GM21360 (cell line): ENCODE data around the gene HPN.
"Not testable (repeated sequence)": the region's sequence is repeated elsewhere in the genome, so short reads cannot be mapped to it uniquely, and the experiment has no call there.

ENCODE experiments used
- ATAC-seq: cut with Tn5 transposase; IDR thresholded peaks from one replicate; pipeline ENCODE4 v1.9.1; 2021; ENCODE audit warnings: mild to moderate bottlenecking, moderate library complexity; ENCODE audit not compliant: unreplicated experiment

HPN gene

GRCh38 chr19:35042056-35042730 is 672 bp downstream of the HPN start:
- no peak for ATAC-seq

- no peak for ATAC-seq
These were observed 1.6 kb downstream of the HPN start for GRCh38 chr19:35042954-35043604.

GRCh38 chr19:35043906-35044305 is 2.4 kb downstream of the HPN start:
- ATAC-seq = no peak

- ATAC-seq = no peak
These were observed 3.0 kb downstream of the HPN start for GRCh38 chr19:35044317-35045117.

GRCh38 chr19:35045667-35046300 is 4.3 kb downstream of the HPN start:
- ATAC-seq = no peak

- no peak for ATAC-seq
These were observed 4.9 kb downstream of the HPN start for GRCh38 chr19:35046461-35046860.

- no peak for ATAC-seq
These were observed 7.4 kb downstream of the HPN start for GRCh38 chr19:35048911-35049411.

GRCh38 chr19:35049456-35049855 is 7.9 kb downstream of the HPN start:
- ATAC-seq = no peak

- ATAC-seq = not testable (repeated sequence)
These were observed 9.1 kb downstream of the HPN start for GRCh38 chr19:35050662-35051061.

- ATAC-seq = not testable (repeated sequence)
These were observed 9.7 kb downstream of the HPN start for GRCh38 chr19:35051268-35051667.

GRCh38 chr19:35051796-35052195 is 10.3 kb downstream of the HPN start:
- ATAC-seq = no peak

GRCh38 chr19:35052599-35053190 is 11.2 kb downstream of the HPN start:
- ATAC-seq = no peak

- ATAC-seq = no peak
These were observed 12.3 kb downstream of the HPN start for GRCh38 chr19:35053667-35054293.

GRCh38 chr19:35054626-35055025 is 13.1 kb downstream of the HPN start:
- ATAC-seq = no peak

- ATAC-seq = no peak
These were observed 14.2 kb downstream of the HPN start for GRCh38 chr19:35055715-35056179.

GRCh38 chr19:35056513-35057063 is 15.1 kb downstream of the HPN start:
- no peak for ATAC-seq

- no peak for ATAC-seq
These were observed 16.8 kb downstream of the HPN start for GRCh38 chr19:35058370-35058769.

GRCh38 chr19:35059006-35059798 is 17.7 kb downstream of the HPN start:
- ATAC-seq = no peak

- ATAC-seq = no peak
These were observed 18.2 kb downstream of the HPN start for GRCh38 chr19:35059799-35060091.
